Right lobe of liver (tissue), 4 donors: ENCODE results near the gene EXOSC9.

Experiments
- POLR2A ChIP-seq: fragments of 450-650 bp; IDR thresholded peaks from one replicate; pipeline ENCODE4 v1.6.1; 2017; ENCODE audit warnings: antibody characterized with exemption, mild to moderate bottlenecking
- TF ChIP-seq, protein P1 (sequence below), 4 donors: fragments of 200-600 bp in 3 of 4; fragments of 450-650 bp in 1 of 4; IDR thresholded peaks; one replicate each; pipeline versions ENCODE4 v1.5.1 to v1.8.0; 2016 to 2022; ENCODE audit warnings: antibody characterized with exemption in 4 of 4, mild to moderate bottlenecking in 2 of 4
- donor health status: DM: no; HTN: no; CAD: no.
- donor health status: DM: no; HTN: no; CAD: no.
- donor health status: DM: no; HTN: yes; CAD: no.

DNA sequence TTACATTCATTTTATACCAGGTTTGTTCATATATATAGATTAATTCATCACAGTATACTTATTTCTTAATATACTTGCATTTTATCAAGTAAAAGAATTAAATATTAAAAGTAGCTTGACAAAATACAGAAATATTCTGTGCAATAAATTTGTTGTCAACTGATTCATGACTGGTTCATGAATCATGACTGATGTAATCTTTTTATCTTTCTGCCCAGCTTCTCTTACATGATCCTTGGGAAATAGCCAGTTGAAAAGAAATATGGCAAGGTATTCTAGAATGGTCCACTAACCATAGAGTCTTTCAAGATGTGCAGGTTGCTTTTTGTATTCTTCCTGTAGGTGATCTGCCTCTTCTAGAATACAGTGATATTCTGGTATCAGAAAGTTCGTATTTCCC lies 26.7 kb downstream of the EXOSC9 start:
- TF ChIP-seq, protein P1, sequence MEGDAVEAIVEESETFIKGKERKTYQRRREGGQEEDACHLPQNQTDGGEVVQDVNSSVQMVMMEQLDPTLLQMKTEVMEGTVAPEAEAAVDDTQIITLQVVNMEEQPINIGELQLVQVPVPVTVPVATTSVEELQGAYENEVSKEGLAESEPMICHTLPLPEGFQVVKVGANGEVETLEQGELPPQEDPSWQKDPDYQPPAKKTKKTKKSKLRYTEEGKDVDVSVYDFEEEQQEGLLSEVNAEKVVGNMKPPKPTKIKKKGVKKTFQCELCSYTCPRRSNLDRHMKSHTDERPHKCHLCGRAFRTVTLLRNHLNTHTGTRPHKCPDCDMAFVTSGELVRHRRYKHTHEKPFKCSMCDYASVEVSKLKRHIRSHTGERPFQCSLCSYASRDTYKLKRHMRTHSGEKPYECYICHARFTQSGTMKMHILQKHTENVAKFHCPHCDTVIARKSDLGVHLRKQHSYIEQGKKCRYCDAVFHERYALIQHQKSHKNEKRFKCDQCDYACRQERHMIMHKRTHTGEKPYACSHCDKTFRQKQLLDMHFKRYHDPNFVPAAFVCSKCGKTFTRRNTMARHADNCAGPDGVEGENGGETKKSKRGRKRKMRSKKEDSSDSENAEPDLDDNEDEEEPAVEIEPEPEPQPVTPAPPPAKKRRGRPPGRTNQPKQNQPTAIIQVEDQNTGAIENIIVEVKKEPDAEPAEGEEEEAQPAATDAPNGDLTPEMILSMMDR (IDR thresholded peaks at IDR 0.05), result no peak
- no peak for TF ChIP-seq POLR2A
